Stimulated activated CD4-positive, alpha-beta T cell treated with anti-CD3 and anti-CD28 coated beads, Interleukin-1b, Interleukin-23, amount 100 ng/mL, for 4 hours (primary cell): ENCODE results near the gene KISS1R.

Experiments
- DNase-seq, 2 donors: peaks; one replicate each; pipeline ENCODE4 v3.0.0-alpha.2; 2020; ENCODE audit warnings: low read depth in 2 of 2

KISS1R gene

DNA sequence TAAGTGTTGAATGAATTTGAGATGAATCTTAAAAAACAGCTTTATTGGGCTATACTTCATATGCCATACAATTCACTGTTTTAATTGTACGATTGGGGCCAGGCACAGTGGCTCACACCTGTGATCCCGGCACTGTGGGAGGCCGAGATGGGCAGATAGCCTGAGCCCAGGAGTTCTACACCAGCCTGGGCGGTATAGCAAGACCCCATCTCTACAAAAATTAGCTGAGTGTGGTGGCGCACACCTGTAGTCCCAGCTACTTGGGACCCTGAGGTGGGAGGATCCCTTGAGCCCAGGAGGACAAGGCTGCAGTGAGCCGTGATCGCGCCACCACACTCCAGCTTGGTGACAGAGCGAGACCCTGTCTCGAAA lies 19.0 kb downstream of the KISS1R start:
- no peak for DNase-seq

DNA sequence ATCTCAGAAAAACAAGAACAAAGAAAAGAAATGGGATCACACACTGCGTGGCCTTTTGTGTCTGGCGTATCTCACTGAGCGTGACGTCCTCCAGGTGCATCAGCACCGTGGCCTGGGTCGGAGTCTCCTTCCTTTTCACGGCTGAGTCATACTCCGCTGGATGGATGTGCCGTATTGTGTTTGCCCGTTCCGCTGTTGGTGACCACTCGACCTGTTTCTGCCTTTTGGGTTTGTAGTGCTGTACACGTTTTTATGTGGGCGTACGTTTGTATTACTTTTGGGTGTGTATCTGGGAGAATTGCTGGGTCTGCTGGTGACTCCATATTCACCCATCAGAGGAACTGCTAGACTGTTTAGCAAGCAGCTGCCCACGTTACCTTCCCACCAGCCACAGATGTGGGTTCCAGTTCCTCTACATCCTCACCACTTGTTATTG lies 20.1 kb downstream of the KISS1R start:
- no peak for DNase-seq

DNA sequence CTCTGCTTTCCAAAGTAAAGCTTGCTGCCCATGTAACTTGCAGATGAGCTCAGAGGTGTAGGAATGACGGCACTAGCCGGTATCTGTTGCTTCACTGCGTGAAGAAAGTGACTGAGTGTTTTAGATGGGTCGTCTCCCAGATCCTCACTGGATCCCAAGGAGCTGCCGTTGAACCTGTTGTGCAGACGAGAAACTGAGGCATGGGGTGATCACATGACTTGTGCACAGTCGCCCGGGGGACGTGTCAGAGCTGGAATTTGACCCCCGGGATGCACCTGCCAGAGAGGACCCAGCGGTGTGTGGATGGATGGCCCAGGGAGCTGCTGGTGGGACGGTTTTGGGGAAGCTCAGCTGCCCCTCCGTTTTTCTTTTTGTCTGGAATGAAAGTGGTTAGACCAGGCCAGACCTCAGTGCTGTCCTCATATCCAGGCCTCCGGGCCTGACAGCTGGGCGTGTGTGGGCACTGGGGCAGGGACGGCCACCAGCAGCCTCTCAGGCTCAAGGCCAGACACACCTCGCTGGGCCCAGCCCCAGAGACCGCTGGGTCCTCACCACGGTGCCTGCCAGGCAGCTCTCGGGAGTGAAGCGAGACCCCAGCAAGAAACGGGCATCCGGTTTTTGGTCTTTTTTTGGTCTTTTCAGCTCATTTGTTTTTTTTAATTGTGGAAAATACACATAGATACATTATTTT lies 21.2 kb downstream of the KISS1R start:
- DNase-seq, result no peak

DNA sequence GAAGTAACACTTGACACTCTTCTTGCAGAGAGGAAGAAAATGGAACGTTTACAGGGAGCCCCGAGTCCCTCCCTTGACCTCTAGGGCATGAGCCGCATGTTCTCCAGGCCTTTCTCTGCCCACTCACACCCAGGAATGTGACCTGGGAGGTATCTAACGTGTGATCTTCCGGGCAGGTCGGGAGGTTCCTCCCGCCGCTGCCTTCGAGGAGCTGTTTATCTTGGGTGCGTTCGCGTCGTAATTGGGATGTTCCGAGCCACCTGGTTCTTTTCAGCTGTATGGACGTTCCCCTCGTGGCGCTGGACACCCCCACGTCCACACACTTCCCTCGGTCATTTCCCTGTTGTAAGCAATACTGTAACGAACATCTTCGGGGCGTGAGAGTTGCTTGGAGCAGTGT lies 22.3 kb downstream of the KISS1R start:
- no peak for DNase-seq

DNA sequence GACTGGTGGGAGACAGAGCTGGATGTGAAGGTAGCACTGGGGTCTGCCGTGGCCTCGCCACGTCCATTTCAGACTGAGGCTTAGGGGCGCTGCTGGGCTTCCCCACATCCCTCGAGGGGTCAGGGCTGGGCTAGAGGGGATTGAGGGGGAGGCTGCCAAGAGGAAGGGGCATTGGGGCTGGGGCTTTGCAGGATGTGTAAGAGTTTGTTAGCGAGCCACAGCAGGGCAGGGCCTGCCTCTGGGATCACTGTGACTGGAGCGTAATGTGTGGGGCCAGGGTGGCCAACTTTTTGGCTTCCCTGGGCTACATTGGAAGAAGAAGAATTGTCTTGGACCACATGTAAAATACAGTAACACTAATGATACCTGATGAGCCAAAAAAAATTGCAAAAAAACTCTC lies 22.8 kb downstream of the KISS1R start:
- DNase-seq, result no peak

DNA sequence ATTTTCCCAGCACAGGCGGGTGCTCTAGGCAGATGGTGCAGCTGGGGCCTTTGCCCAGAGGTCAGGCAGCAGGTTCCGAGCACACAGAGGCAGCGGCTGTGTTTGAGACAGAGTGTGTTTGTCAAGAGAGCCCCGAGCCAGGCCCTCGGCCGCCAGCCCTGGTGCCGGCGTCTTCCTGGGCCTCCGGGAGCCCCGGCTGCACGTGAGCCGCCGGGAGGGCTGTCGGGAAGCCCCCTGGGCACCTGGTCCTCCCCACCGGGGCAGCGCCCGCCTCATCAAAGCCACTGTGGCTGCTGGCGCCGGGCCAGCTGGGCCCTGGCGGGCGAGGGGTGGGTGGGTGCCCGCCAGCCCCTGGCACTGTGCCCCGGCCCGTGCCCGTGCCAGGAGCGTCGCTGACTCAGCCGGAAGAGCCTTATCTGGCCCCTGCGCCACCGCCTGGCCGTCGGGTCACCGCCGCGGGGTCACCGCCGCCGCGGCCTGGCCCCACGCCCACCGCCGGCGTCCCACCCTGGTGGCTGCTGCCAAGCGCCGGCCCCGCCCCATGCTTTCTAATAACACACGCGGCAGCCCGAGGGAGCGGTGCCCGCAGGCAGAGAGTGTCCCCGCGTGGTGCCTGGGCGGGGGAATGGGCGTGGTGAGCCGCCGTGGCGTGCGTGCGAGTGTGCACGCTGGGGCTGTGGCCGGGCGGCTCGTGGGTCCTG lies 23.6 kb downstream of the KISS1R start:
- peak in 1 of 2 donors; percentile 61 for DNase-seq

DNA sequence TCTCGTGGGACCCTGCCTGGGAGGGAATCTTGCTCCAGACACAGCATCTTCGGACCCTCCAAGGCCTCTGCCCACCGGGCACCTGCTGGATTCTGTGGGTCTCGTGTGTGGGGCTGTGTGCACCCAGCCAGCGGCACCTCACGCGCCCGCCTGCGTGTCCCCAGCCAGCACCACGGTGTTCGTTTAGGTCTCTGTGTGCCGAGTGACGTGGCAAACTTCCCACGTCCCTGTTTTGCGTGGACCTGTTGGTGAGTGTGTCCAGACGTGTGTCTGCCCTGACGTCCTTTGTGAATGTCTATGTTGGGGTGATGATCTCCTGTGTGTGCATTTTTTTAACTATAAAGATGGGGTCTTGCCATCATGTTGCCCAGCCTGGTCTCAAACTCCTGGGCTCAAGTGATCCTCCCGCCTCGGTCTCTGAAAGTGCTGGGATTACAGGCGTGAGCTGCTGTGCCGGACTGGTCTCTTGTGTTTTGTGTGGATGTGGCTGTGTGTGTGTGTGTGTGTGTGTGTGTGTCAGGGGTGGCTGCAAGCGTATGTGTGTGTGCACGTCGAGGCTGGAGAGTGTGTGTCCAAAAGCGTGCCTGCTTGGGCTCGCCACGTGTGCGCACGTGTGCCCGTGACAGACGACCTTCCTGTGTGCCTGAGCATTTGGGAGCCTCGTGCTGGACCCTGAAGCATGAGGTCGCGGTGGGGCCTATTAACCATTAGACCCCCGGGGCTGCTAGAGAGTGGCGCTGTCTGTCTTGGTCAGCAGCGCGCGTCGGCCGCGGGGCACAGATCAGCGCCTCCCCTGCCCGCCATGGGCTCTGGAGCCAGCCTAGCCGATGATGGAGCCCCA lies 24.4 kb downstream of the KISS1R start:
- no peak for DNase-seq

DNA sequence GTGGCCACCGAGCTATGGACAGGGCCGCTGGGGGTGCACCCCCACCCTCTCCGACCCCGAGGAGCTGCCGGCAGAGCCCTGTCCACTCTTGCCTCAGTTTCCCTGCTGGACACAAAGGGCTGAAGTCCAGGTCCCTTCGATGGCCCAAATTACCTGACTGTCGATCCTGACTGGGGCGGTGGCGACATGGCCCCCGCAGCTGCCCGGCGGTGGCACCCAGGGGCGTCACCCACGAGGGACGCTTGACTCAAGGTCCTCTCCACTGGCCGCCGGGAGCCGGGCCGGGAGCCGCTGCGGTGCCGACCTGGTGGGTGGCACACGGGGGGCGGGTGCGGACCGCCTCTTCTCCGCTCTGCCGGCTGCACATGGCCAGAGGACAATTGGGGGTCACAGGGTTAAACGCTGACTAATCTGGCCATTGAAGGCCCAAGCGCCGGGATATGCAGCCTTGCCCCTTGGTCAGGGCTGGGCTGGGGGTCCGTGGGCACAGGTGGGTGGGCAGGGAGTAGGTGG lies 25.1 kb downstream of the KISS1R start:
- no peak for DNase-seq

DNA sequence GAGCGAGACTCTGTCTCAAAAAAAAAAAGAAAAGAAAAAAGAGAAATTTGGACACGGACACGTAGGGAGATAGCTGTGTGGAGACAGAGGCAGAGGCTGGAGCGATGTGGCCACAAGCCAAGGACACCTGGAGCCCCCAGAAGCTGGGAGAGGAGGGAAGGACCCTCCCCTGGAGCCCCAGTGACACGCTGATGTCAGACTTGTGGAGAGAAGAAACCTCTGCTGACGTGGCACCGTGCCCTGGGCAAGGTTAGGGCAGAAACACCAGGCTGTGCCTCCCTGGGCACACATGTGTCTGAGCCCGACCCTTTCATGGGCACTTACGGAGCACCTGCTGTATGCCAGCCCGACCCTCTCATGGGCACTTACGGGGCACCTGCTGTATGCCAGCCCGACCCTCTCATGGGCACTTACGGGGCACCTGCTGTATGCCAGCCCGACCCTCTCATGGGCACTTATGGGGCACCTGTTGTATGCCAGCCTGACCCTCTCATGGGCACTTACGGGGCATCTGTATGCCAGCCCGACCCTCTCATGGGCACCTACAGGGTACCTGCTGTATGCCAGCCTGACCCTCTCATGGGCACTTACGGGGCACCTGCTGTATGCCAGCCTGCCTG lies 26.5 kb downstream of the KISS1R start:
- no peak for DNase-seq

DNA sequence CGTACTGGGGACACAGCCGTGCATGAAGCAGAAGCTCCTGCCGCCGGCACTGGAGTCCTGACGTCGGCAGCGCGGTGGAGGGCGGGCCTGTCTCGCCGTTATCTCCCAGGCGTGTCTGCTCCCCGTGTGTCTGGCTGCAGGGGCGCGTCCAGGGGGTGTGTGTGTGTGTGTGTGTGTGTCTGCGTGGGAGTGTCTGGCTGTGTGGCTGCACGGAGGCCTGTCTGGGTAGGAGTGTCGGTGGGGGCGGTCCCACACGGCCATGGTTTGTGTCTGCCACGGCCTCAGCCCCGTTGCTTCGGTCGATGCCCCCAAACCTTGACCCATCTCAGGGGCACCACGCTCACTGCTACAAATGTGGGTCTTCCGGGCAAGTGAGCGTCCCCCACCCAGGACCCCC lies 27.0 kb downstream of the KISS1R start:
- no peak for DNase-seq

DNA sequence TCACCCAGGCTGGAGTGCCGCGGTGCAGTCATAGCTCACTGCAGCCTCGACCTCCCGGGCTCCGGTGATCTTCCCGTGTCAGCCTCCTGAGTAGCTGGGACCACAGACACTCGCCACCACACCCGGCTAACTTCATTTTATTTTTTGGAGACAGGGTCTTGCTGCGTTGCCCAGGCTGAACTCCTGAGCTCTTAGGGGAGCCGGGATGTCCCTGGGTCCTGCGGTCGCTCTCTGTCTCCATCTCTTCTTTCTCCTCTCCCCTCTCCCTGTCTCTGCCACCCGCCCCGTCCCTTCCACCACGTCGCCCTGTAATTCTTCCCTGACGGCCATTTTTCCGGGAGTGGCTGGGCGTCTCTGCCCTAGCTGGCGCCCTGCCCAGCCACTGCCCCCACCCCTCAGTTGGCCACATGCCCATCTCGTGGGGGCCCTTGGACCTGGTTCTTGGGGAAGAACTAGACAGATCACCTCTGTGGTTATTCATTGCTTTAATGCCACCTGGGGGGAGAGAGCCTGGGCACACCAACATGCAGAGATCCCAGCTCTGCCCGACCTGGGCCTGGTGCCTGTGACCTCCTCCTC lies 27.6 kb downstream of the KISS1R start:
- no peak for DNase-seq

DNA sequence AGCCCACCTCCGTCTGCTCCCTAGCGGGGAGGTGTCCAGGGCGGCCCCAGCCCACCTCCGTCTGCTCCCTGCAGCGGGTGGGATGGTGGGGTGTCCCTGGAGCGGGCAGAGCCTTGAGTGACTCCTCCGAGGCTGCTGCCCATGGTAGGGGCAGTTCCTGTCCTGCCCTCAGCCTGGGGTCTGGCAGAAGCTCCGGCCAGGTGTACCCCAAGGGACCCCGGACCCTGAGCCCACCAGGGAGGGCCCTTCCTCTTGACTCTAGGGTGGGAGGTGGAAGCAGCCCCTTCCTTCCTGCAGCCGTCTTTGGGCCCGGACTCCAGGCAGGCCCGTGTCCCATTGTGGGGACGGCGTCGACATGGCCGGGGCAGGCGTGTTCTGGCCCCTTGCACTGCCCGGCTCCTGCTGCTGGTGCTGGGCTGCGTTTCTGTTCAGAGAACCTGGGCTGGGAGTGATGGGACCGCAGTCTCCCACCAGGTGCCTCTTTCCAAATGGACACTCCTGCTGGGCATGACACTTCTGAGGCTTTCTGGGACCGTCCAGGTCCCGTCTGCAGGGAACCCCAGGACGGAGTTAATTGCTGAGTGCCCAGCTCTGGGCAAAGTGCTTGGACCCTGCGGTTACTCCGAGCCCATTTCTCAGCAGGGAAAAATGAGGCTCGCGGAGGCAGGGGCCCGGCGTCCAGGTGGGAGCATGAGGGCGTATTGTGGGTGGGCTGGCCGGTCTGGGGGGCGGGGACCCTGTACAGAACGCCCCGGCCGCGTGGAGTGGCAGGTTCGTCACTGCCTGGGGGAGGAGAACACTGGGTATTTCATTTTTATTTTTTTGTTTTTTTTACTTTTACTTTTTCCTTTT lies 28.5 kb downstream of the KISS1R start:
- DNase-seq, result no peak

DNA sequence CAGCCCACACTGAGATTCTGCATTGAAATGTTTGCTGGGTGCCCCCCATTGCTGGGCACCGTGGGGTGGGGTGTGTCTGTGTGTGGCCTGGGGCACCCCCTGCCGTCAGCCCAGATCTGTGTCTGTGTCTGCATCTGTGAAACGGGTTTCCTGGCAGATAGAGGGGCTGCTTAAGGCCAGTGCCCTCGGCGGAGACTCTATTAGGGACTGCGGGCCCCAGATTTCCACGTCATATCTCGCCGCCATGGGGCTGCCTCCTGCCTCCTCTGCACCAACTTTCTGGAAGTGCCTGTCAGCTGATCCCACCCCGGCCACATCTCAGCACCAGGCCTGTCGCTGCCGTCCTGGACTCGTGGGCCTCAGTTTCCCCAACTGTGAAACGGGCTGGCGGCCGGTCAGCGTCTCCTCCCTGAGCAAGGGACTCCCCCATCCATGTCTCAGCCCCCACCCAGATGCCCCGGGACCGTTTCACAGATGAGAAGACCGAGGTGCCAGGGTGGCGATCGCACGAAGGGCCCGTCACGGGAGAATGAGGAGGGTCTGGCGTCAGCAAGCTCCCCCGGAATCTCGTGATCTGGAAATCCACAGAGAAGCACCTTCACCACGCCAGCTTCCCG lies 30.1 kb downstream of the KISS1R start:
- DNase-seq, result no peak

DNA sequence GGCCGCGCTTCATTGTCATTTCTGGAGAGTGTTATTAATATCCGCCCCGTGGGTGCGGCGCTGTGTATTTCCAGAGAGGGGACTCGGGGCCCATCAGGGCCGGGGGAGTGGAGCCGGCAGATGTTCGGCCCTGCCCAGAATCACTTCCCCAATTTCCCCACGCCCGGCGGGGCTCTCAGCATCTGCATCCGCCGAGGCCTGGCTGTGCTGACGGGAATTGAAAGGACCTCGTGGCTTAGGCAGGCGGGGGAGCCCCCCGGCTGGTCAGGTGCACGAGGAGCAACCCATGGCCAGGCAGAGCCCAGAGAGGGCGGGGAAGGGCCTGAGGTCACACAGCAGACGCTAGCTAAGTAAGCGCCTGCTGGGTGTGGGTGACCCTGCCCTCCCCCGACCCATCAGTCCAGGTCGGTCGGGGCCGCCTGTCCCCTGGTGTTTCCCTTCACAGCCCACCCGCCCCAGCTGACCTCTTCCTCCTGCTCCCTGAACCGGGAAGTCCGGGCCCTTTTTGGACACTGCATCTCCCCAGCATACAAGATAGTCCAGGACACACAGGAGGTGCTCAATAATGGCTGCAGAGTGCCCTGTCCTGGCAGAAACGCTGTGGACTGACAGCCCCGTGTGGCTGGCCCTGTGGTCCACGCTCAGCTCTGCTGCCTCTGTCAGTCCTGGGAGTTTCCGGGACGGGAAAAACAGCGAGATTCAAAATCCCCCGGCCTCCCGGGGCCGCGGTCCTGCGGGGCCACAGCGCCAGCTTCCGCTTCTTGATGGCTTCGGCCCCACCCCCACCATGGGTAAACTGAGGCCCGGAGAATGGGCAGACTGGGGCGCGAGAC lies 30.8 kb downstream of the KISS1R start:
- DNase-seq, result no peak

DNA sequence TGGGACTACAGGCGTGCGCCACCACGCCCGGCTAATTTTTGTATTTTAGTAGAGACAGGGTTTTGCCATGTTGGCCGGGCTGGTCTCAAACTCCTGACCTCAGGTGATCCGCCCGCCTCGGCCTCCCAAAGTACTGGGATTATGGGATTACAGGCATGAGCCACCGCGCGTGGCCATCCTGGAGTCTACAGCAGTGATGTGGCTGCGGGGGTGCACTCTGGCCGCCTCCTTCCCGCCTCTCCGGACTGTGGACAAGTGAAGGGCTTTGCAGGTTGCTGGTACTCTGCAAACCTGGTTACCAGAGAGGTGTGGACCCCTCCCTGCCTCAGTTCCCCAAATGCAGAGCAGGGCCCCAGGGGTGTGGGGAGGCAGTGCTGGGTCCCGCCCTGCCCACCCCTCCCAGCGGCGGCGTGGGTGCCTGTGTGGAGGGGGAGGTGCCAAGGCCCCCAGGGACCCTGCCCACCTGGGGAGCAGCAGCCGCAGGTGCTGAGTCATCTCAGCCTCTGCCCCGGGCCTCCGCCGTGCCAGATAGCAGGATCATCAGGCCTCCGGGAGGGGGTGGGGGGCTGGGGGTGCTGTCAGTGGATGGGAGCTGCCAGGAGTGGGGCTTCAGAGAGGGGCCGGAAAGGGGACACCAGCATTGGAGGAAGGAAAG lies 31.8 kb downstream of the KISS1R start:
- no peak for DNase-seq

DNA sequence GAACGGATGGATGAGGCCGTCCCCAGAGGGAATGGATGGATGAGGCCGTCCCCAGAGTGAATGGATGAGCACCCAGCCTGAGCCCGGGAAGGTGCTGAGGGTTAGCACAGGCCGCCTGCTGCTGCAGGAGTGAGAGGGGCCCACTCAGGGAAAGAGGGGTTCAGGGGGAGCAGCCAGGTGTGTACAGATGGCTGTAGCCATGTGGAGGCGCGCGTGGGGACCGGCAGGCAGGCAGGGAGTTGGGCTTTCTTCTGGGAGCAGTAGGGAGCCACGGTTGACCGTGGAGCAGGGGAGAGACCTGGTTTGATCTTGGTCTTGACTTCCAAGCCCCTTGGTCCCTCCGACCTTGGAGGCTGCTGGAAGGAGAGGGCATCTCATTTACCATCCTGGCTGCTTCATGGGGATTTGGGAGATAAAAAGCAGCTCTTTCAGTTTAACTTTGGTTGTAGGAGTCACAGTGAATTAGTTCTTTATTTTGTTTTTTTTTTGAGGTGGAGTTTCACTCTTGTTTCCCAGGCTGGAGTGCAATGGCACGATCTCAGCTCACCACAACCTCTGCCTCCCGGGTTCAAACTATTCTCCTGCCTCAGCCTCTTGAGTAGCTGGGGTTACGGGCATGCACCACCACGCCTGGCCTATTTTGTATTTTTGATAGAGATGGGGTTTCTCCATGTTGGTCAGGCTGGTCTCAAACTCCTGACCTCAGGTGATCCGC lies 33.4 kb downstream of the KISS1R start:
- DNase-seq, result no peak

DNA sequence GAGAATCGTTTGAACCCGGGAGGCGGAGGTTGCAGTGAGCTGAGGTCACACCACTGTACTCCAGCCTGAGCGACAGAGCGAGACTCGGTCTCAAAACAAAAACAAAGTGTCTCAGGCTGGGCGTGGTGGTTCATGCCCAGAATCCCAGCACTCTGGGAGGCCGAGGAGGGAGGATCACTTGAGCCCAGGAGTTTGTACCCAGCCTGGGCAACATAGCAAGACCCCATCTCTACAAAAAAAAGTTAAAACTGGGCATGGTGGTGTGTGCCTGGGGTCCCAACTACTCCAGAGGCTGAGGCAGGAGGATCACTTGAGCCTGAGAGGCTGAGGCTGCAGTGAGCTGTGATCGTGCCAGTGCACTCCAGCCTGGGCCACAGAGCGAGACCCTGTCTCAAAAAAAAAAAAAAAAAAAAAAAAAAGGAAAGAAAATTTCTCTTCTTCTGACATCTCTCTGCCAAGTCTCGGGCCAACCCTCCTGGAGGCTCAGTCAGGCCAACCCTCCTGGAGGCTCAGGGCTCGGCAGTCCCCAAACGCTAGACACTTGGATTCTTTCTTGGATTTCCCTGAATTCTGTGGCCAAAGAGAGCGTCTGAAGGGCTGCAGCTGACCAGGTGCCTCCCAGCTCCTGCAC lies 35.0 kb downstream of the KISS1R start:
- DNase-seq, result no peak
